ENCODE results near the gene CXCL13.
"Not testable (repeated sequence)": the region's sequence is repeated elsewhere in the genome, so short reads cannot be mapped to it uniquely, and the experiment has no call there.

The CXCL13 gene, protein sequence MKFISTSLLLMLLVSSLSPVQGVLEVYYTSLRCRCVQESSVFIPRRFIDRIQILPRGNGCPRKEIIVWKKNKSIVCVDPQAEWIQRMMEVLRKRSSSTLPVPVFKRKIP

GRCh38 chr4:77605210-77605902, at the start of gene CXCL13:
Gene CXCL13, plus strand, starts transcription at chr4:77605820. Its CDS starts 46 bp downstream, at chr4:77605866.
- DNase-seq (ENCODE audit: low spot score): no peak

DNA sequence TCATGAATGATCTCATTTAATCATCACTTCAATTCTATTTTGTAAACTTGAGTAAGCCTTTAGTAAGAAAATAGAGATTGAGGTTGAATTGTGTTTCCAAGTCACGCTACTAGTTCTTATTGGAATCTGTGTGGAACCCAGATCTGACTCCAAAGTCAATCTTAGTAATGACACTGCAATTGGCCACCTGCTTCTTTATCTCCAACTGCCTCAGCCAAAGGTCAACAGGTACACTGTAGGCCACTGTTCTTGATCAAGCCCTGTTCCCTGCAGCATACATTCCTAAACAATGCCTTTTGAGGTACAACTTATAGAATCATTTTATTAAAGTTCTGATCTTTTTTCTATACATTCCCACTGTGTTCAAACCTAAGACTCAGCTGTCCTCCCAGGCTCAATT, 45.5 kb upstream of the CXCL13 start:
- no peak for DNase-seq (ENCODE audit: low spot score)

GRCh38 chr4:77561720-77562119, 43.9 kb upstream of the CXCL13 start:
- DNase-seq (ENCODE audit: low spot score): not testable (repeated sequence)

- DNase-seq (ENCODE audit: low spot score): no peak
These were observed 41.4 kb upstream of the CXCL13 start for GRCh38 chr4:77564231-77564630.

DNA sequence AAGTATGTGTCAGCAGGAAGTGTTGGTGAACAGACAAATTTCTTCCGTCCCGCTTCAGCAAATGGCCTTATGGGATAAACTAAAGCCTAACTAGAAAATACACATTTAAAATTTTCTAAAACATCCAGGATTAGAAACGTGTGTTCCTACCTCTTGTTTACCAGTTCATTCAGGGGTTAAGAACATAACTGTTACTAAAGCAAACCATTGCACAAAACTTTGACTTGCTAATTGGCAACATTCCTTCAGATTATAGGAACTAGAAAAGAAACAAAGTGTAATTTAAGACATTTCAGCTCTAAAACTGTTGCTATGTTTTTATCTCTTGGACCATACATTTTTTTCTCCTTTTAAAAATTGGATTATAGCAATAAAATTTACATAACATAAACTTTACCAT, 39.5 kb upstream of the CXCL13 start:
- no peak for DNase-seq (ENCODE audit: low spot score)

DNA sequence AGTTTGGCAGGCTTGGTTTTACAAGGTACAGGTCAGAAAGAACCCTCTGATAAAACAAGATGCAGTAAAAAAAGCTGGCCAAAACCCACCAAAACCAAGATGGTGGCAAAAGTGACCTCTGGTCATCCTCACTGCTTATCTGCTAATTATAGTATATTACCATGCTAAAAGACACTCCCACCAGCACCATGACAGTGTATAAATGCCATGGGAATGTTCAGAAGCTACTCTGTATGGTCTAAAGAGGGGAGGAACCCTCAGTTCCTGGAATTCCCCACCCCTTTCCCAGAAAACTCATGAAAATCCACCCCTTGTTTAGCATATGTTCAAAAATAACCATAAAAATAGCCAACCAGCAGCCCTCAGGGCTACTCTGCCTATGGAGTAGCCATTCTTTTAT, 38.1 kb upstream of the CXCL13 start:
- DNase-seq (ENCODE audit: low spot score): no peak

DNA sequence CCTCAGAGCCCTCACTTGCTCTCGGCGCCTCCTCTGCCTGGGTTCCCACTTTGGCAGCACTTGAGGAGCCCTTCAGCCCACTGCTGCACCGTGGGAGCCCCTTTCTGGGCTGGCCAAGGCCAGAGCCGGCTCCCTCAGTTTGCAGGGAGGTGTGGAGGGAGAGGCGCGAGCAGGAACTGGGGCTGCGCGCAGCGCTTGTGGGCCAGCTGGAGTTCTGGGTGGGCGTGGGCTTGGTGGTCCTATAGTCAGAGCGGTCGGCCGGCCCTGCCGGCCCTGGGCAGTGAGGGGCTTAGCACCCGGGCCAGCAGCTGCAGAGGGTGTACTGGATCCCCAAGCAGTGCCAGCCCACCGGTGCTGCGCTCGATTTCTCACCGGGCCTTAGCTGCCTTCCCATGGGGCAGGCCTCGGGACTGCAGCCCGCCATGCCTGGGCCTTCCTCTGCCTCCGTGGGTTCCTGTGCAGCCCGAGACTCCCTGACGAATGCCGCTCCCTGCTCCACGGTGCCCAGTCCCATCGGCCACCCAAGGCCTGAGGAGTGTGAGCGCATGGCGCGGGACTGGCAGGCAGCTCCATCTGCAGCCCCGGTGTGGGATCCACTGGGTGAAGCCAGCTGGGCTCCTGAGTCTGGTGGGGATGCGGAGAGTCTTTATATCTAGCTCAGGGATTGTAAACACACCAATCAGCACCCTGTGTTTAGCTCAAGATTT, 35.0 kb upstream of the CXCL13 start:
- DNase-seq (ENCODE audit: low spot score): not testable (repeated sequence)

DNA sequence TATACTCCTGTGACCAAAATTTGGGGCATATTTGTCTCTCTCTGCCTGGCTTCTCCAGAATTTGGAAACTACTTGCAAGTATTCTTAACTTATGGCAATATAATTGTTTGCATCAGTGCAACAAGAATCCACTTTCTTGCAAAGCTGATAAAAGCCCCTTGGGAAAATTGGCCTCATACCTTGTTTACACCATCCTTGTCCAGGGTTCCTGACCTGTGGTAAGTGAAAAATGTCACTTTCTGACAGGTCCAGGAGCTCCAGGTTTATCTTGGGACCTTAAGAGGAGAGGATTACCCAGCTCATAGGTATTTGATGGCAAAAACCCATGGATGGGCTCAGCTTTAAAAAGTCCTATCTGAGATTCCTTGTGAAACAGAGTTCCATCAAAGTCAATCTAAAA, 29.3 kb upstream of the CXCL13 start:
- DNase-seq (ENCODE audit: low spot score): no peak

GRCh38 chr4:77578145-77578544, 27.5 kb upstream of the CXCL13 start:
- no peak for DNase-seq (ENCODE audit: low spot score)

- no peak for DNase-seq (ENCODE audit: low spot score)
These were observed 26.1 kb upstream of the CXCL13 start for GRCh38 chr4:77579406-77580076.

DNA sequence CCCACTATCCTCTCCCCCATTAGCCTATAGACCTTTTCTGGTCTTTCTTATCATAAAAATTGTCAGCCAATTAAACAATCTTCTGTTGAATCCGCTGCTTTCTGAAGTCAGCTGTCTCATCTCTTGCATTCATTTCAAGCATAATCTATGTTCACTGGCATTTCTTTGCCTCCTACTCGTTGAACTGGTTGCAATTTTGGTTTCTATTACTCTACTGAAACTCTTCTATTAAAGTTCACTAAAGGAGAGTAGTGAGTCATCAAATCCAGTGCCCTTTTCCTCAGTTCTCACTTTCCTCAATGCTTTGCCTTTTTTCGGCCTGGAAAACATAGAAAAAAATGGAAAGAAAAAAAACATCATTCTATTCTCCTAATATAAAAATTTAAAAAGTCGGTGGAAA, 23.9 kb upstream of the CXCL13 start:
- peak; percentile 42 for DNase-seq (ENCODE audit: low spot score)

GRCh38 chr4:77582156-77582555, 23.5 kb upstream of the CXCL13 start:
- no peak for DNase-seq (ENCODE audit: low spot score)

GRCh38 chr4:77582711-77583110, 22.9 kb upstream of the CXCL13 start:
- DNase-seq (ENCODE audit: low spot score): no peak

GRCh38 chr4:77586951-77587383, 18.7 kb upstream of the CXCL13 start:
- DNase-seq (ENCODE audit: low spot score): peak; percentile 96

DNA sequence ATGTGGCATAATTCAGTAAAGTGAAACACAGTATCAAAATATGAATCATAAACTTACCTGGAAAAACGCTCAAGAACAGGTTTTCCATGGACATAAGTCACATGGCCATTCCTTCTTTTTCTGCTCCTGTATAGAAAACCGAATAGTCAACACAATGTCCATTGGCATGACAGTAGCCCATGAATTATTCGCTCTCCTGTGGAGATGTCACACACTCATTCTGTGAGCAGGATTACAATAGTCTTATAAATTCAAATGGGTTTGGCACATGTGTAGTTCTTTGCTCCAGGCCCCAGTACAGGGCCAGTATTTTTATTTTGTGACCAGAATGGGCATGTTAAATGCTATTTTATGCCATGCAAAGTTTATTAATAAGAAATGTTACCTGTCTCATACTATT, 15.1 kb upstream of the CXCL13 start:
- DNase-seq (ENCODE audit: low spot score): no peak

GRCh38 chr4:77591532-77591931, 14.1 kb upstream of the CXCL13 start:
- no peak for DNase-seq (ENCODE audit: low spot score)

GRCh38 chr4:77593101-77593500, 12.5 kb upstream of the CXCL13 start:
- DNase-seq (ENCODE audit: low spot score): no peak

- no peak for DNase-seq (ENCODE audit: low spot score)
These were observed 11.6 kb upstream of the CXCL13 start for GRCh38 chr4:77593993-77594392.

- DNase-seq (ENCODE audit: low spot score): peak; percentile 57
These were observed 10.2 kb upstream of the CXCL13 start for GRCh38 chr4:77595364-77595973.

DNA sequence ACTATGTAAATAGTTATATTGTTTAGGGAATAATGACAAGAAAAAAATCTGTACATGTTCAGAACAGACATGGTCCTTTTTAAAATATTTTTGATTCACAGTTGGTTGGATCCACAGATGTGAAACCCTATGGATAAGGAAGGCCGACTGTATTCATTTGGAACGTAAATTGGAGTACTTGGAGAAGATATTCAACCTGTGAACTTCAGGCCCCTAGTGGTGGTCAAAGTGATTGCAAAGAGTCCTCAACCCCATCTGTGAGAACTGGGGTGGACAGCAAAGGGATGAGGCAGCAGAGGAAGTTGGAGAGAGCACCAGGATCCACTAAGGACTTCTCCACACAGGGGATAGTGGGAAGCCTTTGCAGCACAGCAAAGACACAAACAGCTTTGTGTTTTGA, 6.2 kb upstream of the CXCL13 start:
- no peak for DNase-seq (ENCODE audit: low spot score)

DNA sequence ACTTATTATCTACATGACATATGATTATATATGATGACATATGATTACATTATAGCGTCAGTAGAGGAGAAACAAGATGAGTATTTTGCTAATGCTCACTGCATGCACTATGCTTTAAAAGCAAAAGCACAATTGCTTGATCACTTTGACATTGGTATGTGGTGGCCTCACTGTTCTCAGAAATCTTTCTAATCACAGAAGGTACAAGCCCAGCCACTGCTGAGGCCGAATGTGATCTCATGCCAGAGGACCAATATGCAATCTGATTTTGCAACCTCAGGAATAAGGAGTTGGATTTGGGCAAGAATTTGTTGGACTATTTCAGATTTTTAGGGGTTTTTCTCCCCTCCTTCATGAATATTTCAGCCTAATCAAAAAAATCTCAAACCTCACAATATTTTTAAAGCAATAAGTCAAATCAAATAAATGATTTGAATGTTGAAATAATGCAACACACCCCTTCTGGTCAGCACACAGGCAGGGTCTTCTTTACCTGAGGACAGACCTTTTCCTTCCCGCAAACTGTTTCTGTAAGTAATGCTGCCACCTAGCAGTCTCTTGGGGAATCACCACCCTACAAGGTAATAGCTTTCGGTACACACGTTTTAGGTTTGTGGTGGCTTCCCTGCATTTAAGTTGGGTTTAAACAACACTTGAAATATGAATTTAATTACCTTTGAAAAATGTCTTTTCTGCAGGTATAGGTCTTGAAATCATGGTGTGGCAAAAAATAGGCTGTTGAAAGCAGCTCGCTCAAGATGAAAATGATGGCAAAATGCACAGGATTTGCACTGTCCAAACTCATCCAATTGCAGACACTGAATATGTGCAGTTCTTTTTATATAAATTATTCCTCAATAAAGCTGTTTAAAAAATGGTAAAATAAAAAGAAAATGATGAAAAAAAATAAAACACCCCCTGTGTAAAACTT, 4.8 kb upstream of the CXCL13 start:
- DNase-seq (ENCODE audit: low spot score): peak; percentile 54
